ENCODE measurements around the gene OR52N1.

The OR52N1 gene

GRCh38 chr11:5783255-5783654 lies 7.8 kb downstream of the OR52N1 start, which contains the start of gene OR52N5:
TSS of gene OR52N5 (minus strand) at chr11:5783355. CDS start at chr11:5778634, 4,721 bp downstream.
- TF ChIP-seq EZH2phosphoT487 (IDR thresholded peaks at IDR 0.05; ENCODE audit: low read length) = no peak
- TF ChIP-seq, protein P1, sequence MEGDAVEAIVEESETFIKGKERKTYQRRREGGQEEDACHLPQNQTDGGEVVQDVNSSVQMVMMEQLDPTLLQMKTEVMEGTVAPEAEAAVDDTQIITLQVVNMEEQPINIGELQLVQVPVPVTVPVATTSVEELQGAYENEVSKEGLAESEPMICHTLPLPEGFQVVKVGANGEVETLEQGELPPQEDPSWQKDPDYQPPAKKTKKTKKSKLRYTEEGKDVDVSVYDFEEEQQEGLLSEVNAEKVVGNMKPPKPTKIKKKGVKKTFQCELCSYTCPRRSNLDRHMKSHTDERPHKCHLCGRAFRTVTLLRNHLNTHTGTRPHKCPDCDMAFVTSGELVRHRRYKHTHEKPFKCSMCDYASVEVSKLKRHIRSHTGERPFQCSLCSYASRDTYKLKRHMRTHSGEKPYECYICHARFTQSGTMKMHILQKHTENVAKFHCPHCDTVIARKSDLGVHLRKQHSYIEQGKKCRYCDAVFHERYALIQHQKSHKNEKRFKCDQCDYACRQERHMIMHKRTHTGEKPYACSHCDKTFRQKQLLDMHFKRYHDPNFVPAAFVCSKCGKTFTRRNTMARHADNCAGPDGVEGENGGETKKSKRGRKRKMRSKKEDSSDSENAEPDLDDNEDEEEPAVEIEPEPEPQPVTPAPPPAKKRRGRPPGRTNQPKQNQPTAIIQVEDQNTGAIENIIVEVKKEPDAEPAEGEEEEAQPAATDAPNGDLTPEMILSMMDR (IDR thresholded peaks at IDR 0.05; ENCODE audit: low read length) = no peak
- TF ChIP-seq EZH2 (optimal IDR thresholded peaks at IDR 0.05; ENCODE audit: low read depth, low read length) = no peak
- H3K27ac ChIP-seq (ENCODE audit: low read length) = no peak within 1 kb of the TSS
- no peak within 1 kb of the TSS for H2AFZ ChIP-seq (ENCODE audit: low read length)
- H3K9me2 ChIP-seq (replicated peaks; ENCODE audit: insufficient read depth, low read length) = no peaks in the 10 kb centered on the region
- H3K79me2 ChIP-seq (ENCODE audit: low read length) = no peaks in the 10 kb centered on the region
- H4K20me1 ChIP-seq (ENCODE audit: insufficient read depth, low read length) = no peaks in the 10 kb centered on the region
- no peaks in the 10 kb centered on the region for H3F3A ChIP-seq (ENCODE audit: insufficient read depth, low read length)
- no peaks in the 10 kb centered on the region for H3K9me3 ChIP-seq (replicated peaks; ENCODE audit: insufficient read depth, low read length)
- H3K27me3 ChIP-seq (replicated peaks; ENCODE audit: insufficient read depth, low read length) = no peaks in the 10 kb centered on the region
- no peak within 1 kb of the TSS for H3K4me3 ChIP-seq (ENCODE audit: low read length)
- no peak for DNase-seq
- no peak within 1 kb of the TSS for H3K9ac ChIP-seq (ENCODE audit: low read length)
- no peak within 1 kb of the TSS for H3K4me2 ChIP-seq (ENCODE audit: low read depth, low read length)
- no peaks in the 10 kb centered on the region for H3K36me3 ChIP-seq (replicated peaks; ENCODE audit: insufficient read depth, low read length)
- no peaks in the 10 kb centered on the region for H3K4me1 ChIP-seq (ENCODE audit: low read length)

DNA sequence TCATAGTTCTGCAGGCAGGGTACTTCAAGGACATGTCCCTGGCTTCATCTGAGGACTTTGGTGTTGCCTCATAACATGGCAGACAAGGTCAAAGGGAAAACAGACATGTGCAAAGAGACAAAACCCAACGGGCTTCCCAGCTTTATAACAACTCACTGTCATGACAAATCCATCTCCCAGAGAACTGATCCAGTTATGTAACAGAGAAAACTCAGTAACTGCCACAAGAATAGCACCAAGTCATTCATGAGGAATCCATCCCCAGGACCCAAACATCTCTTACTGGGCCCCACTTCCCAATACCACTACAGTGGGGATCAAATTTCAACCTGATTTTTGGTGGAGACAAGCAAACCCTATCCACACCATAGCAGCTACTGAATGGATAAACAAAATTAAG lies 24.0 kb downstream of the OR52N1 start:
- DNase-seq = no peak
- no peaks in the 10 kb centered on the region for H3K27me3 ChIP-seq (replicated peaks; ENCODE audit: insufficient read depth, low read length)
- H3K9ac ChIP-seq (ENCODE audit: low read length) = no peak overlapping the region
- TF ChIP-seq EZH2 (optimal IDR thresholded peaks at IDR 0.05; ENCODE audit: low read depth, low read length) = no peak
- TF ChIP-seq, protein P1 (IDR thresholded peaks at IDR 0.05; ENCODE audit: low read length) = no peak
- no peak for TF ChIP-seq EZH2phosphoT487 (IDR thresholded peaks at IDR 0.05; ENCODE audit: low read length)
- no peaks in the 10 kb centered on the region for H4K20me1 ChIP-seq (ENCODE audit: insufficient read depth, low read length)
- H3K4me3 ChIP-seq (ENCODE audit: low read length) = no peak overlapping the region
- H3K4me1 ChIP-seq (ENCODE audit: low read length) = no peaks in the 10 kb centered on the region
- no peaks in the 10 kb centered on the region for H3K9me2 ChIP-seq (replicated peaks; ENCODE audit: insufficient read depth, low read length)
- no peaks in the 10 kb centered on the region for H3K79me2 ChIP-seq (ENCODE audit: low read length)
- H3K9me3 ChIP-seq (replicated peaks; ENCODE audit: insufficient read depth, low read length) = no peaks in the 10 kb centered on the region
- H3K4me2 ChIP-seq (ENCODE audit: low read depth, low read length) = no peak overlapping the region
- no peak overlapping the region for H3K27ac ChIP-seq (ENCODE audit: low read length)
- no peaks in the 10 kb centered on the region for H3K36me3 ChIP-seq (replicated peaks; ENCODE audit: insufficient read depth, low read length)
- H3F3A ChIP-seq (ENCODE audit: insufficient read depth, low read length) = no peaks in the 10 kb centered on the region
- no peak overlapping the region for H2AFZ ChIP-seq (ENCODE audit: low read length)

GRCh38 chr11:5753943-5754342 lies 37.1 kb downstream of the OR52N1 start, which contains the start of gene OR52N4:
TSS of gene OR52N4 (plus strand) at chr11:5754243. CDS start at chr11:5754741, 498 bp downstream.
- no peaks in the 10 kb centered on the region for H3F3A ChIP-seq (ENCODE audit: insufficient read depth, low read length)
- no peaks in the 10 kb centered on the region for H3K36me3 ChIP-seq (replicated peaks; ENCODE audit: insufficient read depth, low read length)
- 0 out of 2 replicates have a peak, but pooled peaks cover 3% of the 10 kb centered on the region for H3K27me3 ChIP-seq (replicated peaks; ENCODE audit: insufficient read depth, low read length)
- no peak within 1 kb of the TSS for H2AFZ ChIP-seq (ENCODE audit: low read length)
- no peak within 1 kb of the TSS for H3K4me3 ChIP-seq (ENCODE audit: low read length)
- no peaks in the 10 kb centered on the region for H3K9me2 ChIP-seq (replicated peaks; ENCODE audit: insufficient read depth, low read length)
- no peak for DNase-seq
- no peak within 1 kb of the TSS for H3K27ac ChIP-seq (ENCODE audit: low read length)
- no peak within 1 kb of the TSS for H3K9ac ChIP-seq (ENCODE audit: low read length)
- no peaks in the 10 kb centered on the region for H3K9me3 ChIP-seq (replicated peaks; ENCODE audit: insufficient read depth, low read length)
- TF ChIP-seq, protein P1 (IDR thresholded peaks at IDR 0.05; ENCODE audit: low read length) = no peak
- no peak for TF ChIP-seq EZH2phosphoT487 (IDR thresholded peaks at IDR 0.05; ENCODE audit: low read length)
- TF ChIP-seq EZH2 (optimal IDR thresholded peaks at IDR 0.05; ENCODE audit: low read depth, low read length) = no peak
- H3K79me2 ChIP-seq (ENCODE audit: low read length) = no peaks in the 10 kb centered on the region
- no peak within 1 kb of the TSS for H3K4me2 ChIP-seq (ENCODE audit: low read depth, low read length)
- H3K4me1 ChIP-seq (ENCODE audit: low read length) = no peaks in the 10 kb centered on the region
- H4K20me1 ChIP-seq (ENCODE audit: insufficient read depth, low read length) = no peaks in the 10 kb centered on the region; the same call in 1 of the 2 replicates
